ENCODE data around the gene NDUFAF7.

GRCh38 chr2:37228788-37229187 is 2.7 kb upstream of the NDUFAF7 start:
- TF ChIP-seq GATA3 (IDR thresholded peaks at IDR 0.05; ENCODE audit: low read depth, low read length) = no peak
- no peak for TF ChIP-seq GATA2 (IDR thresholded peaks at IDR 0.05; ENCODE audit: low read depth, low read length)
